Measurements from ENCODE around the gene ARHGEF2. TPM values are rescaled to one million over a fixed set of nuclear protein-coding genes. Genes with fewer than 3 reads are reported as not detected.

ARHGEF2 gene
- polyA plus RNA-seq, 1 of the 3 experiments (the other 2 are of a cell fraction), result 50.8 TPM

GRCh38 chr1:155968670-155969069, 9.7 kb downstream of the ARHGEF2 start:
- ChIA-PET CTCF (interaction anchor here (0.8 to 1.8 kb wide), 3 partner anchors 10 to 98 kb away, joined by 5 to 6 read pairs (median 6); partner anchors contain the start of gene ARHGEF2), POLR2A (interaction anchor here (0.9 kb wide), 1 partner anchor 10 kb away, joined by 3 read pairs; the partner anchor contains the start of gene ARHGEF2)
- TF ChIP-seq SIN3A (IDR thresholded peaks at IDR 0.05; ENCODE audit: borderline replicate concordance, low read depth, low read length) (no peak), POLR2AphosphoS5 (IDR thresholded peaks at IDR 0.05; ENCODE audit: low read depth, low read length) (no peak), ZBTB33 (IDR thresholded peaks at IDR 0.05; ENCODE audit: borderline replicate concordance, low read depth) (no peak), MXI1 (IDR thresholded peaks at IDR 0.05; ENCODE audit: low read depth, low read length) (no peak), JUND (IDR thresholded peaks at IDR 0.05) (no peak), SMC3 (IDR thresholded peaks at IDR 0.05; ENCODE audit: low read depth, low read length) (no peak)
- peak; percentile 37 for DNase-seq
- peaks cover 37 to 38% of the 10 kb centered on the region in 2 experiments for H3K36me3 ChIP-seq (replicated peaks in 1 of 2; ENCODE audit: control insufficient read depth in 1 of 2, insufficient read depth in 2 of 2, low read length in 1 of 2)
- H4K20me1 ChIP-seq (ENCODE audit: insufficient read depth), result peaks cover 69% of the 10 kb centered on the region
- peaks cover 81% of the 10 kb centered on the region for H3K79me2 ChIP-seq (ENCODE audit: insufficient read depth)
- H3K27ac ChIP-seq (ENCODE audit: low read depth in 2 of 2, low read length in 1 of 2), result no peak overlapping the region
- H3K4me1 ChIP-seq (ENCODE audit: control insufficient read depth in 1 of 2, insufficient read depth in 2 of 2, low read depth in 1 of 2, low read length in 1 of 2), result peaks cover 7 to 42% of the 10 kb centered on the region in 2 experiments; a peak in 3 of 4 replicates
- no peak overlapping the region for H3K4me3 ChIP-seq (ENCODE audit: low read depth in 2 of 2, low read length in 1 of 2)
- H3F3A ChIP-seq (replicated peaks; ENCODE audit: insufficient read depth), result peaks cover 22% of the 10 kb centered on the region
- no peak overlapping the region for H2AFZ ChIP-seq (ENCODE audit: low read depth)
- H3K9me2 ChIP-seq, result no peaks in the 10 kb centered on the region
- WGBS (ENCODE audit: low lambda C conversion rate), result 88% methylated on average over 2 of the region's 3 CpGs
- no peaks in the 10 kb centered on the region for H3K9me3 ChIP-seq
- H3K27me3 ChIP-seq (ENCODE audit: insufficient read depth), result no peaks in the 10 kb centered on the region
- no peak overlapping the region for H3K9ac ChIP-seq
- no peak overlapping the region for H3K4me2 ChIP-seq

GRCh38 chr1:155968051-155968400, 10.3 kb downstream of the ARHGEF2 start:
- Histone ChIP-seq H3K4me3 (ENCODE audit: low read depth in 2 of 2, low read length in 1 of 2) (no peak overlapping the region), H3F3A (replicated peaks; ENCODE audit: insufficient read depth) (peaks cover 22% of the 10 kb centered on the region), H3K4me2 (no peak overlapping the region), H3K27me3 (ENCODE audit: insufficient read depth) (no peaks in the 10 kb centered on the region), H3K9me2 (no peaks in the 10 kb centered on the region), H3K9ac (no peak overlapping the region), H3K36me3 (replicated peaks in 1 of 2; ENCODE audit: control insufficient read depth in 1 of 2, insufficient read depth in 2 of 2, low read length in 1 of 2) (peaks cover 36 to 39% of the 10 kb centered on the region in 2 experiments), H2AFZ (ENCODE audit: low read depth) (no peak overlapping the region), H3K27ac (ENCODE audit: low read depth in 2 of 2, low read length in 1 of 2) (no peak overlapping the region), H3K9me3 (no peaks in the 10 kb centered on the region), H3K4me1 (ENCODE audit: control insufficient read depth in 1 of 2, insufficient read depth in 2 of 2, low read depth in 1 of 2, low read length in 1 of 2) (peaks cover 7 to 42% of the 10 kb centered on the region in 2 experiments; a peak in 3 of 4 replicates), H4K20me1 (ENCODE audit: insufficient read depth) (peaks cover 63% of the 10 kb centered on the region), H3K79me2 (ENCODE audit: insufficient read depth) (peaks cover 74% of the 10 kb centered on the region)
- WGBS (ENCODE audit: low lambda C conversion rate), result 95% methylated on average over 7 of the region's 7 CpGs
- no peak for DNase-seq
- ChIA-PET POLR2A (interaction anchor here (1.6 kb wide), 1 partner anchor 10 kb away, joined by 9 read pairs; the partner anchor contains the start of gene ARHGEF2), CTCF (interaction anchor here (1.7 to 3.8 kb wide), 2 partner anchors 21 to 98 kb away, joined by 6 to 15 read pairs; no protein-coding TSS in a partner anchor)
- TF ChIP-seq GATA2 (CRISPR knock-in tag; IDR thresholded peaks at IDR 0.05), result no peak
- TF ChIP-seq EP300 (IDR thresholded peaks at IDR 0.05; ENCODE audit: borderline replicate concordance in 1 of 2, low read depth in 1 of 2, low read length in 1 of 2), result no peak
- TF ChIP-seq, protein P1, sequence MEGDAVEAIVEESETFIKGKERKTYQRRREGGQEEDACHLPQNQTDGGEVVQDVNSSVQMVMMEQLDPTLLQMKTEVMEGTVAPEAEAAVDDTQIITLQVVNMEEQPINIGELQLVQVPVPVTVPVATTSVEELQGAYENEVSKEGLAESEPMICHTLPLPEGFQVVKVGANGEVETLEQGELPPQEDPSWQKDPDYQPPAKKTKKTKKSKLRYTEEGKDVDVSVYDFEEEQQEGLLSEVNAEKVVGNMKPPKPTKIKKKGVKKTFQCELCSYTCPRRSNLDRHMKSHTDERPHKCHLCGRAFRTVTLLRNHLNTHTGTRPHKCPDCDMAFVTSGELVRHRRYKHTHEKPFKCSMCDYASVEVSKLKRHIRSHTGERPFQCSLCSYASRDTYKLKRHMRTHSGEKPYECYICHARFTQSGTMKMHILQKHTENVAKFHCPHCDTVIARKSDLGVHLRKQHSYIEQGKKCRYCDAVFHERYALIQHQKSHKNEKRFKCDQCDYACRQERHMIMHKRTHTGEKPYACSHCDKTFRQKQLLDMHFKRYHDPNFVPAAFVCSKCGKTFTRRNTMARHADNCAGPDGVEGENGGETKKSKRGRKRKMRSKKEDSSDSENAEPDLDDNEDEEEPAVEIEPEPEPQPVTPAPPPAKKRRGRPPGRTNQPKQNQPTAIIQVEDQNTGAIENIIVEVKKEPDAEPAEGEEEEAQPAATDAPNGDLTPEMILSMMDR (IDR thresholded peaks at IDR 0.05), result no peak
- no peak for TF ChIP-seq GABPA (IDR thresholded peaks at IDR 0.05; ENCODE audit: low read depth)
- TF ChIP-seq TCF12 (IDR thresholded peaks at IDR 0.05), result no peak
- no peak for TF ChIP-seq SIN3A (IDR thresholded peaks at IDR 0.05; ENCODE audit: borderline replicate concordance, low read depth, low read length)
- TF ChIP-seq USF2 (IDR thresholded peaks at IDR 0.05; ENCODE audit: borderline replicate concordance, low read depth, low read length), result no peak
- no peak for TF ChIP-seq EZH2phosphoT487 (IDR thresholded peaks at IDR 0.05; ENCODE audit: borderline replicate concordance, low read depth)
- no peak for TF ChIP-seq MEF2A (IDR thresholded peaks at IDR 0.05; ENCODE audit: borderline replicate concordance, low read depth)
- no peak for TF ChIP-seq RAD21 (IDR thresholded peaks at IDR 0.05; ENCODE audit: low read length)
- TF ChIP-seq SMC3 (IDR thresholded peaks at IDR 0.05; ENCODE audit: low read depth, low read length), result no peak
- TF ChIP-seq USF1 (IDR thresholded peaks at IDR 0.05; ENCODE audit: borderline replicate concordance, low read depth), result no peak
- no peak for TF ChIP-seq TEAD4 (IDR thresholded peaks at IDR 0.05; ENCODE audit: borderline replicate concordance, insufficient read depth)
- no peak for TF ChIP-seq JUND (IDR thresholded peaks at IDR 0.05)
- no peak for TF ChIP-seq RFX5 (IDR thresholded peaks at IDR 0.05; ENCODE audit: low read length)
- no peak for TF ChIP-seq CHD2 (IDR thresholded peaks at IDR 0.05; ENCODE audit: low read length, partially characterized antibody)
- TF ChIP-seq, protein P2, sequence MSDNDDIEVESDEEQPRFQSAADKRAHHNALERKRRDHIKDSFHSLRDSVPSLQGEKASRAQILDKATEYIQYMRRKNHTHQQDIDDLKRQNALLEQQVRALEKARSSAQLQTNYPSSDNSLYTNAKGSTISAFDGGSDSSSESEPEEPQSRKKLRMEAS (IDR thresholded peaks at IDR 0.05; ENCODE audit: low read depth), result no peak
- TF ChIP-seq, protein P3, sequence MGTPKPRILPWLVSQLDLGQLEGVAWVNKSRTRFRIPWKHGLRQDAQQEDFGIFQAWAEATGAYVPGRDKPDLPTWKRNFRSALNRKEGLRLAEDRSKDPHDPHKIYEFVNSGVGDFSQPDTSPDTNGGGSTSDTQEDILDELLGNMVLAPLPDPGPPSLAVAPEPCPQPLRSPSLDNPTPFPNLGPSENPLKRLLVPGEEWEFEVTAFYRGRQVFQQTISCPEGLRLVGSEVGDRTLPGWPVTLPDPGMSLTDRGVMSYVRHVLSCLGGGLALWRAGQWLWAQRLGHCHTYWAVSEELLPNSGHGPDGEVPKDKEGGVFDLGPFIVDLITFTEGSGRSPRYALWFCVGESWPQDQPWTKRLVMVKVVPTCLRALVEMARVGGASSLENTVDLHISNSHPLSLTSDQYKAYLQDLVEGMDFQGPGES (IDR thresholded peaks at IDR 0.05; ENCODE audit: low read depth, low read length), result no peak

All from SK-N-SH (cell line).